PC-9 (cell line): Measurements from ENCODE around the gene PLPP3.

ENCODE experiments used
- EZH2 ChIP-seq: fragments of 200-600 bp; sonication (generic); IDR thresholded peaks from 2 replicates; pipeline ENCODE4 v1.8.0; 2017; ENCODE audit warnings: antibody characterized with exemption, low read depth
- TF ChIP-seq, protein P1 (sequence below): fragments of 200-600 bp; sonication (generic); conservative IDR thresholded peaks from 2 replicates; pipeline ENCODE4 v1.6.1; 2017; ENCODE audit warnings: mixed run types, antibody characterized with exemption, mild to moderate bottlenecking, moderate library complexity

DNA sequence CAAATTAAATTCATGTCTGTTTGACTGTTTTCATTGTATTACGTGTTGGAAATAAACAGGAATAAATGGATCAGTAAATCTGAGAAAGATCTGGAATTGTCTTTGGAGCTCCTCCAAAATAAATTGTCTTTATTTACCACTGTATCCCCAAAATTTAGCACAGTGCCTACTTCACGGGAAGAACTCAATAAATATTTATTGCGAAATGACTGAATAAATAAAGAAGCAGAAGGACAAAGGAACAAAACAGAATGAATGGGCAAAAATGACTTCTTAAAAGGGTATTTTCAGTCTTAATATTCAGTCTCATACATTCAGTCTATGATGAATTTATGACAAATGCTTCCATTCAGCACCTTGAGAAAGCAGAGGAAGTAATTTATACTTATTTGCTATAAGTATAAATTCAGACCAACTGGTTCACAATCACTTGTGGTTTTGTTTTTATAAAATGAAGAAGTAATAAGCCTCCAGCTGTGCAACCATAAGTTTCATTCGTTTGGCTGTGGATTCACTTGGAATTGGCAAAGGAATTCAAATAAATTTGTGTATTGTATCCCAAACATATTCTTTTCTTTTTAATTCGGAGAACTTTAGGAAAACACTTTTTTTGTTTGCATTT is 46.6 kb upstream of the PLPP3 start:
- TF ChIP-seq EZH2, result no peak
- TF ChIP-seq, protein P1, sequence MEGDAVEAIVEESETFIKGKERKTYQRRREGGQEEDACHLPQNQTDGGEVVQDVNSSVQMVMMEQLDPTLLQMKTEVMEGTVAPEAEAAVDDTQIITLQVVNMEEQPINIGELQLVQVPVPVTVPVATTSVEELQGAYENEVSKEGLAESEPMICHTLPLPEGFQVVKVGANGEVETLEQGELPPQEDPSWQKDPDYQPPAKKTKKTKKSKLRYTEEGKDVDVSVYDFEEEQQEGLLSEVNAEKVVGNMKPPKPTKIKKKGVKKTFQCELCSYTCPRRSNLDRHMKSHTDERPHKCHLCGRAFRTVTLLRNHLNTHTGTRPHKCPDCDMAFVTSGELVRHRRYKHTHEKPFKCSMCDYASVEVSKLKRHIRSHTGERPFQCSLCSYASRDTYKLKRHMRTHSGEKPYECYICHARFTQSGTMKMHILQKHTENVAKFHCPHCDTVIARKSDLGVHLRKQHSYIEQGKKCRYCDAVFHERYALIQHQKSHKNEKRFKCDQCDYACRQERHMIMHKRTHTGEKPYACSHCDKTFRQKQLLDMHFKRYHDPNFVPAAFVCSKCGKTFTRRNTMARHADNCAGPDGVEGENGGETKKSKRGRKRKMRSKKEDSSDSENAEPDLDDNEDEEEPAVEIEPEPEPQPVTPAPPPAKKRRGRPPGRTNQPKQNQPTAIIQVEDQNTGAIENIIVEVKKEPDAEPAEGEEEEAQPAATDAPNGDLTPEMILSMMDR, result no peak
